Measurements from ENCODE around the gene TBC1D17. TPM values are rescaled to one million over a fixed set of nuclear protein-coding genes. Genes with fewer than 3 reads are reported as not detected.

TBC1D17 gene
- total RNA-seq, 1 experiment from 2014 or later = 17.8 TPM

DNA sequence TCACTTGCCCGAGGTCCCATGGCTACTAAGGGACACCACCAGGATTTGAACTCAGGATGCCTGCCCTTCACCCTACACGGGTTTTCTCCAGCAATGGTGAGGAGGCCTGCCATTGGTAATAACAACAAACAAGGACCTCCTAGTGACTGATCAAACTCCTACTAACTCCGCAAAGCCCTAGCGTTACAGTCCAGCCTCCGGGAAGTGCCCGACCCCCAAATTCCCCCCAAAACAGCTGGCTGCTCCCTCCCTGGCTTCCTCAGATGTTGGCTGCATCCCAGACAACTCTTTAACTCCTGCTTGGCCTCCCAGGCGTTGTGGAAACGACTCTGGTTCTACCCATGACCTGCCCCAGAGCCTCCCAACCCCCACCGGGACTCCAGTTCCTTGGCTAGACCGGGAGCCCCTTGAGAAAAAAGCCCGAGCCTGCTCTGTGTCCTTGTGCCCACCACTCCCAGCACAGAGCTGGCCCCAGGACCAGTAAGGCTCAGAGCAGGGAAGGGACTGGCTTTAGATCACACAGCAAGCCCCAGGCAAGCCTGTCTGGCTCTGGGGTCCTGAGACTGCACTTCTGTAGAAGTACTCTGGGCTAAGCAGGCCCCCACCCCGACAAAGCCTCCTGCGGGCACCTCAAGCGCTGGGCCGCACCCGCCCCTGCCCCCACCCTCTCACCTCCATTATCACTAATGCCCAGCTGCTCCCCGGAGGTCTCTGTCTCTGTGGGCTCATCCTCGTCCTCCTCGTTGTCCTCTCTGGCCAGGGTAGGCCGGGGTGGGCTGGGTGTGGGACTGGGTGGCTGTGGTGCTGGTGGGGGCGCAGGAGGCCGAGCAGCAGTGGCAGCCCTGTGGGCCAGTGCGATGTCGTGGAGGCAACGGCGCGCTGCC is 5.0 kb upstream of the TBC1D17 start:
- no peaks in the 10 kb centered on the region for H3K9me3 ChIP-seq (ENCODE audit: low read length)
- H3K4me3 ChIP-seq (ENCODE audit: low read length) = no peak overlapping the region
- H4K20me1 ChIP-seq (ENCODE audit: low read length) = no peaks in the 10 kb centered on the region
- no TSS peak for BruUV-seq (replicated peaks)
- no peaks in the 10 kb centered on the region for H3K27me3 ChIP-seq (ENCODE audit: low read length)
- ATAC-seq (no peak), DNase-seq (no peak)
- no peaks in the 10 kb centered on the region for H3K9me2 ChIP-seq (replicated peaks; ENCODE audit: low read length)
- H3F3A ChIP-seq (ENCODE audit: low read length, unreplicated experiment) = no peaks in the 10 kb centered on the region
- H3K36me3 ChIP-seq (ENCODE audit: low read depth, low read length) = 0 out of 2 replicates have a peak, but pooled peaks cover 7% of the 10 kb centered on the region
- ChIA-PET POLR2A (ENCODE audit: unreplicated experiment) (no interaction called here), CTCF (no interaction called here)
- H3K79me2 ChIP-seq (ENCODE audit: low read length) = peaks cover 29% of the 10 kb centered on the region
- TF ChIP-seq, protein P1, sequence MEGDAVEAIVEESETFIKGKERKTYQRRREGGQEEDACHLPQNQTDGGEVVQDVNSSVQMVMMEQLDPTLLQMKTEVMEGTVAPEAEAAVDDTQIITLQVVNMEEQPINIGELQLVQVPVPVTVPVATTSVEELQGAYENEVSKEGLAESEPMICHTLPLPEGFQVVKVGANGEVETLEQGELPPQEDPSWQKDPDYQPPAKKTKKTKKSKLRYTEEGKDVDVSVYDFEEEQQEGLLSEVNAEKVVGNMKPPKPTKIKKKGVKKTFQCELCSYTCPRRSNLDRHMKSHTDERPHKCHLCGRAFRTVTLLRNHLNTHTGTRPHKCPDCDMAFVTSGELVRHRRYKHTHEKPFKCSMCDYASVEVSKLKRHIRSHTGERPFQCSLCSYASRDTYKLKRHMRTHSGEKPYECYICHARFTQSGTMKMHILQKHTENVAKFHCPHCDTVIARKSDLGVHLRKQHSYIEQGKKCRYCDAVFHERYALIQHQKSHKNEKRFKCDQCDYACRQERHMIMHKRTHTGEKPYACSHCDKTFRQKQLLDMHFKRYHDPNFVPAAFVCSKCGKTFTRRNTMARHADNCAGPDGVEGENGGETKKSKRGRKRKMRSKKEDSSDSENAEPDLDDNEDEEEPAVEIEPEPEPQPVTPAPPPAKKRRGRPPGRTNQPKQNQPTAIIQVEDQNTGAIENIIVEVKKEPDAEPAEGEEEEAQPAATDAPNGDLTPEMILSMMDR (conservative IDR thresholded peaks at IDR 0.05; ENCODE audit: low read depth, low read length) = no peak
- no peak for TF ChIP-seq EZH2phosphoT487 (IDR thresholded peaks at IDR 0.05; ENCODE audit: borderline replicate concordance, low read length)
- no peak for TF ChIP-seq EZH2 (IDR thresholded peaks at IDR 0.05; ENCODE audit: low read length, unreplicated experiment)
- no peak overlapping the region for H3K4me2 ChIP-seq (ENCODE audit: low read length)
- intact Hi-C loops (cut with micrococcal nuclease) = no loop called here
- peaks cover 28% of the 10 kb centered on the region for H3K4me1 ChIP-seq (ENCODE audit: insufficient read depth, low read length)
- H3K27ac ChIP-seq (ENCODE audit: low read length) = no peak overlapping the region
- H2AFZ ChIP-seq (ENCODE audit: low read length) = no peak overlapping the region
- H3K9ac ChIP-seq (ENCODE audit: low read length) = no peak overlapping the region

GRCh38 chr19:49873129-49873521 is 4.4 kb upstream of the TBC1D17 start:
- TF ChIP-seq, protein P1 (conservative IDR thresholded peaks at IDR 0.05; ENCODE audit: low read depth, low read length) = no peak
- no peak for TF ChIP-seq EZH2 (IDR thresholded peaks at IDR 0.05; ENCODE audit: low read length, unreplicated experiment)
- TF ChIP-seq EZH2phosphoT487 (IDR thresholded peaks at IDR 0.05; ENCODE audit: borderline replicate concordance, low read length) = no peak
- peaks cover 29% of the 10 kb centered on the region for H3K79me2 ChIP-seq (ENCODE audit: low read length)
- POLR2A ChIA-PET (ENCODE audit: unreplicated experiment) = no interaction called here
- no TSS peak for BruUV-seq (replicated peaks)
- no peaks in the 10 kb centered on the region for H3F3A ChIP-seq (ENCODE audit: low read length, unreplicated experiment)
- ATAC-seq = no peak
- no peaks in the 10 kb centered on the region for H4K20me1 ChIP-seq (ENCODE audit: low read length)
- no peak overlapping the region for H3K9ac ChIP-seq (ENCODE audit: low read length)
- H3K36me3 ChIP-seq (ENCODE audit: low read depth, low read length) = 0 out of 2 replicates have a peak, but pooled peaks cover 7% of the 10 kb centered on the region
- no peaks in the 10 kb centered on the region for H3K27me3 ChIP-seq (ENCODE audit: low read length)
- no peak for DNase-seq
- peaks cover 25% of the 10 kb centered on the region for H3K4me1 ChIP-seq (ENCODE audit: insufficient read depth, low read length)
- CTCF ChIA-PET = no interaction called here
- intact Hi-C loops (cut with micrococcal nuclease) = no loop called here
- no peaks in the 10 kb centered on the region for H3K9me3 ChIP-seq (ENCODE audit: low read length)
- no peak overlapping the region for H2AFZ ChIP-seq (ENCODE audit: low read length)
- no peak overlapping the region for H3K4me2 ChIP-seq (ENCODE audit: low read length)
- no peak overlapping the region for H3K27ac ChIP-seq (ENCODE audit: low read length)
- no peak overlapping the region for H3K4me3 ChIP-seq (ENCODE audit: low read length)
- H3K9me2 ChIP-seq (replicated peaks; ENCODE audit: low read length) = no peaks in the 10 kb centered on the region

GRCh38 chr19:49873834-49874233 is 3.7 kb upstream of the TBC1D17 start:
- Histone ChIP-seq H4K20me1 (ENCODE audit: low read length) (no peaks in the 10 kb centered on the region), H3K4me2 (ENCODE audit: low read length) (no peak overlapping the region), H3K4me3 (ENCODE audit: low read length) (no peak overlapping the region), H3K9me2 (replicated peaks; ENCODE audit: low read length) (no peaks in the 10 kb centered on the region), H3K4me1 (ENCODE audit: insufficient read depth, low read length) (peaks cover 32% of the 10 kb centered on the region), H3K27ac (ENCODE audit: low read length) (no peak overlapping the region), H3K9ac (ENCODE audit: low read length) (no peak overlapping the region), H2AFZ (ENCODE audit: low read length) (no peak overlapping the region), H3K79me2 (ENCODE audit: low read length) (peaks cover 36% of the 10 kb centered on the region), H3F3A (ENCODE audit: low read length, unreplicated experiment) (no peaks in the 10 kb centered on the region), H3K9me3 (ENCODE audit: low read length) (no peaks in the 10 kb centered on the region), H3K36me3 (ENCODE audit: low read depth, low read length) (0 out of 2 replicates have a peak, but pooled peaks cover 7% of the 10 kb centered on the region), H3K27me3 (ENCODE audit: low read length) (no peaks in the 10 kb centered on the region)
- ATAC-seq = no peak
- DNase-seq = no peak
- POLR2A ChIA-PET (ENCODE audit: unreplicated experiment) = no interaction called here
- CTCF ChIA-PET = no interaction called here
- TF ChIP-seq, protein P1 (conservative IDR thresholded peaks at IDR 0.05; ENCODE audit: low read depth, low read length) = no peak
- TF ChIP-seq EZH2 (IDR thresholded peaks at IDR 0.05; ENCODE audit: low read length, unreplicated experiment) (no peak), EZH2phosphoT487 (IDR thresholded peaks at IDR 0.05; ENCODE audit: borderline replicate concordance, low read length) (no peak)
- BruUV-seq (replicated peaks) = no TSS peak
- intact Hi-C loops (cut with micrococcal nuclease) = no loop called here

Measured in PC-3 (cell line).